ENCODE measurements around the gene MRPL53. TPM values are rescaled to one million over a fixed set of nuclear protein-coding genes. Genes with fewer than 3 reads are reported as not detected.

MRPL53 gene
- total and polyA plus RNA-seq, 2 of the 13 experiments (the other 11 are each of a cell fraction or from before 2014, with no cell fraction given): 34.3 to 51.9 TPM

DNA sequence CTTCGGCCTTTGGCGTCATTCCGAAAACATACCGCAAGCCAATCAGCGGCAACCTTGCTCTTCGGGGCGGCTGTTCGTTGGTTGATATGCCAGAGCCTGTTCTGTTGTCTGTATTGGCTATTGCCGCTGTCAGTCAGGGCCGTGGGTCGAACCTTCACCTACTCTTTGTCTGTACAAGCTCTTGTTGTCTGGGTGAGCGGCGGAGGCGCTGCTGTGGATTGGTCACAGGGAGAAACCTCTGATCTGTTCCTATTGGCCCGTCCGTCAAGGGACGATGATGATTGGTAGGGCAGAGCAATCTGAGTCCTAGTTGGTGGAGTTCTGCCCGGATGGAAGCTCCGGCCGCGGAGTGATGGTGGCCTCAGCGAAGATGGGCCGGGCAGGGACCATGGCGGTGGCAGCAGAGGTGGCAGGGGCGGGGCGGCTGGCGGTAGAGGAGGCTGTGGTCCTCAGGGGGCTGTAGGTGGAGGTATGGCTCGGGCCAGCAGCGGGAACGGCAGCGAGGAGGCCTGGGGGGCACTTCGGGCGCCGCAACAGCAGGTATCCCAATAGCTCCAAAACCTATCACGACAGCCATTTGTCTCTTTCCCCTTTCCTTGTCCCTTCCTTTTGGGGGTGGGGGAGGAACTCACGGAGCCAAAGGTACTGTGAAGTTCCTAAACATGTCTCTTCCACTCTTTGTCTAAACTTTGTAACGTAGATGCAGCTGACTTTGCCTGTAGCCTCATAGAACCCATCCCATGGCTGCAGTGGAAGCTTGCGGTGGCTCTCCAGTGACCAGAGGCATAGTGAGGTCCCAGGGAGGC is 14.1 kb downstream of the MRPL53 start, which contains the start of gene WBP1 (continued):
- TF ChIP-seq, protein P1, sequence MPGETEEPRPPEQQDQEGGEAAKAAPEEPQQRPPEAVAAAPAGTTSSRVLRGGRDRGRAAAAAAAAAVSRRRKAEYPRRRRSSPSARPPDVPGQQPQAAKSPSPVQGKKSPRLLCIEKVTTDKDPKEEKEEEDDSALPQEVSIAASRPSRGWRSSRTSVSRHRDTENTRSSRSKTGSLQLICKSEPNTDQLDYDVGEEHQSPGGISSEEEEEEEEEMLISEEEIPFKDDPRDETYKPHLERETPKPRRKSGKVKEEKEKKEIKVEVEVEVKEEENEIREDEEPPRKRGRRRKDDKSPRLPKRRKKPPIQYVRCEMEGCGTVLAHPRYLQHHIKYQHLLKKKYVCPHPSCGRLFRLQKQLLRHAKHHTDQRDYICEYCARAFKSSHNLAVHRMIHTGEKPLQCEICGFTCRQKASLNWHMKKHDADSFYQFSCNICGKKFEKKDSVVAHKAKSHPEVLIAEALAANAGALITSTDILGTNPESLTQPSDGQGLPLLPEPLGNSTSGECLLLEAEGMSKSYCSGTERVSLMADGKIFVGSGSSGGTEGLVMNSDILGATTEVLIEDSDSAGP (CRISPR knock-in tag; IDR thresholded peaks at IDR 0.05; ENCODE audit: borderline replicate concordance): peak; percentile 61; the same call in 1 of the 2 replicates
- no peak; the same call in 1 of the 2 replicates for TF ChIP-seq TOPORS (CRISPR knock-in tag; IDR thresholded peaks at IDR 0.05)
- 0 out of 2 replicates have a peak, but pooled peaks have one; percentile 10 for TF ChIP-seq RARA (CRISPR knock-in tag; IDR thresholded peaks at IDR 0.05)
- no peak for TF ChIP-seq BCL6 (CRISPR knock-in tag; IDR thresholded peaks at IDR 0.05)
- TF ChIP-seq SPEN (CRISPR knock-in tag; IDR thresholded peaks at IDR 0.05; ENCODE audit: low read depth): 0 out of 2 replicates have a peak, but pooled peaks have one; percentile 9
- no peak; the same call in 1 of the 2 replicates for TF ChIP-seq ZNF614 (CRISPR knock-in tag; IDR thresholded peaks at IDR 0.05; ENCODE audit: borderline replicate concordance)
- no peak for TF ChIP-seq PHF20 (CRISPR knock-in tag; IDR thresholded peaks at IDR 0.05)
- TF ChIP-seq ZSCAN21 (CRISPR knock-in tag; IDR thresholded peaks at IDR 0.05; ENCODE audit: borderline replicate concordance): 0 out of 2 replicates have a peak, but pooled peaks have one; percentile 29
- peak; percentile 14; the same call in 1 of the 2 replicates for TF ChIP-seq ZFP41 (CRISPR knock-in tag; IDR thresholded peaks at IDR 0.05; ENCODE audit: borderline replicate concordance)
- 0 out of 2 replicates have a peak, but pooled peaks have one; percentile 75 for TF ChIP-seq ZNF775 (CRISPR knock-in tag; IDR thresholded peaks at IDR 0.05; ENCODE audit: borderline replicate concordance)
- TF ChIP-seq SOX5 (CRISPR knock-in tag; IDR thresholded peaks at IDR 0.05; ENCODE audit: borderline replicate concordance): no peak; the same call in 1 of the 2 replicates
- TF ChIP-seq ZFYVE20 (CRISPR knock-in tag; IDR thresholded peaks at IDR 0.05; ENCODE audit: borderline replicate concordance, low read depth): no peak
- no peak for TF ChIP-seq ELF3 (CRISPR knock-in tag; IDR thresholded peaks at IDR 0.05)
- TF ChIP-seq, protein P2, sequence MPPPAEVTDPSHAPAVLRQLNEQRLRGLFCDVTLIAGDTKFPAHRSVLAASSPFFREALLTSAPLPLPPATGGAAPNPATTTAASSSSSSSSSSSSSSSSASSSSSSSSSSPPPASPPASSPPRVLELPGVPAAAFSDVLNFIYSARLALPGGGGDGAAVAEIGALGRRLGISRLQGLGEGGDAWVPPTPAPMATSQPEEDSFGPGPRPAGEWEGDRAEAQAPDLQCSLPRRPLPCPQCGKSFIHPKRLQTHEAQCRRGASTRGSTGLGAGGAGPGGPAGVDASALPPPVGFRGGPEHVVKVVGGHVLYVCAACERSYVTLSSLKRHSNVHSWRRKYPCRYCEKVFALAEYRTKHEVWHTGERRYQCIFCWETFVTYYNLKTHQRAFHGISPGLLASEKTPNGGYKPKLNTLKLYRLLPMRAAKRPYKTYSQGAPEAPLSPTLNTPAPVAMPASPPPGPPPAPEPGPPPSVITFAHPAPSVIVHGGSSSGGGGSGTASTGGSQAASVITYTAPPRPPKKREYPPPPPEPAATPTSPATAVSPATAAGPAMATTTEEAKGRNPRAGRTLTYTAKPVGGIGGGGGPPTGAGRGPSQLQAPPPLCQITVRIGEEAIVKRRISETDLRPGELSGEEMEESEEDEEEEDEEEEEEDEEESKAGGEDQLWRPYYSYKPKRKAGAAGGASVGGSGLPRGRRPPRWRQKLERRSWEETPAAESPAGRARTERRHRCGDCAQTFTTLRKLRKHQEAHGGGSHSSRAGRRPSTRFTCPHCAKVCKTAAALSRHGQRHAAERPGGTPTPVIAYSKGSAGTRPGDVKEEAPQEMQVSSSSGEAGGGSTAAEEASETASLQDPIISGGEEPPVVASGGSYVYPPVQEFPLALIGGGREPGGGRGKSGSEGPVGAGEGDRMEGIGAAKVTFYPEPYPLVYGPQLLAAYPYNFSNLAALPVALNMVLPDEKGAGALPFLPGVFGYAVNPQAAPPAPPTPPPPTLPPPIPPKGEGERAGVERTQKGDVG (CRISPR knock-in tag; IDR thresholded peaks at IDR 0.05; ENCODE audit: borderline replicate concordance): peak; percentile 86; the same call in 1 of the 2 replicates
- TF ChIP-seq, protein P3, sequence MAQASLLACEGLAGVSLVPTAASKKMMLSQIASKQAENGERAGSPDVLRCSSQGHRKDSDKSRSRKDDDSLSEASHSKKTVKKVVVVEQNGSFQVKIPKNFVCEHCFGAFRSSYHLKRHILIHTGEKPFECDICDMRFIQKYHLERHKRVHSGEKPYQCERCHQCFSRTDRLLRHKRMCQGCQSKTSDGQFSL (CRISPR knock-in tag; IDR thresholded peaks at IDR 0.05): no peak
- 0 out of 2 replicates have a peak, but pooled peaks have one; percentile 8 for TF ChIP-seq ZZZ3 (CRISPR knock-in tag; IDR thresholded peaks at IDR 0.05; ENCODE audit: borderline replicate concordance)
- no peak for TF ChIP-seq ZSCAN12 (CRISPR knock-in tag; IDR thresholded peaks at IDR 0.05)
- TF ChIP-seq NPAS2 (CRISPR knock-in tag; IDR thresholded peaks at IDR 0.05; ENCODE audit: borderline replicate concordance): no peak
- TF ChIP-seq FOXP1 (IDR thresholded peaks at IDR 0.05): peak; percentile 76
- TF ChIP-seq FOXP1 (CRISPR knock-in tag; IDR thresholded peaks at IDR 0.05): no peak
- TF ChIP-seq ZC3H13 (CRISPR knock-in tag; IDR thresholded peaks at IDR 0.05): peak; percentile 23; the same call in 1 of the 2 replicates
- no peak for TF ChIP-seq ZNF329 (CRISPR knock-in tag; IDR thresholded peaks at IDR 0.05; ENCODE audit: low read depth)

All from HepG2 (cell line).